GM18505 (cell line): ENCODE results near the gene LGALSL.

Experiments
- ATAC-seq: cut with Tn5 transposase; IDR thresholded peaks from one replicate; pipeline ENCODE4 v1.9.1; 2021; ENCODE audit not compliant: unreplicated experiment
- POLR2A ChIP-seq: IDR thresholded peaks from 4 replicates; pipeline ENCODE4 v1.6.1; 2011; ENCODE audit warnings: borderline replicate concordance; ENCODE audit not compliant: insufficient read depth, insufficient read length; ENCODE audit errors: extremely low read depth

Gene LGALSL

GRCh38 chr2:64470766-64471295 is 16.9 kb downstream of the LGALSL start:
- no peak for ATAC-seq
- TF ChIP-seq POLR2A = no peak

GRCh38 chr2:64471600-64471999 is 17.6 kb downstream of the LGALSL start:
- TF ChIP-seq POLR2A = no peak
- ATAC-seq = no peak

GRCh38 chr2:64472881-64473280 is 18.9 kb downstream of the LGALSL start:
- TF ChIP-seq POLR2A = no peak
- no peak for ATAC-seq

GRCh38 chr2:64474121-64474571 is 20.2 kb downstream of the LGALSL start:
- ATAC-seq = no peak
- TF ChIP-seq POLR2A = no peak

GRCh38 chr2:64474636-64475035 is 20.7 kb downstream of the LGALSL start:
- TF ChIP-seq POLR2A = no peak
- no peak for ATAC-seq

GRCh38 chr2:64477037-64477436 is 23.1 kb downstream of the LGALSL start:
- TF ChIP-seq POLR2A = no peak
- ATAC-seq = no peak

GRCh38 chr2:64477979-64478378 is 24.0 kb downstream of the LGALSL start:
- no peak for TF ChIP-seq POLR2A

GRCh38 chr2:64478502-64479230 is 24.7 kb downstream of the LGALSL start:
- TF ChIP-seq POLR2A = no peak
- ATAC-seq = no peak

More at GRCh38 chr2:64477979-64478378, 24.0 kb downstream of the LGALSL start:
- ATAC-seq = no peak

GRCh38 chr2:64479259-64480117 is 25.5 kb downstream of the LGALSL start:
- no peak for TF ChIP-seq POLR2A
- no peak for ATAC-seq

- no peak for TF ChIP-seq POLR2A
- ATAC-seq = no peak
These were observed 27.7 kb downstream of the LGALSL start for GRCh38 chr2:64481665-64482064.

- no peak for ATAC-seq
- TF ChIP-seq POLR2A = no peak
These were observed 28.3 kb downstream of the LGALSL start for GRCh38 chr2:64482243-64482642.

GRCh38 chr2:64482765-64483504 is 29.0 kb downstream of the LGALSL start:
- TF ChIP-seq POLR2A = no peak

GRCh38 chr2:64485331-64485730 is 31.4 kb downstream of the LGALSL start:
- TF ChIP-seq POLR2A = no peak
- no peak for ATAC-seq

More at GRCh38 chr2:64482765-64483504, 29.0 kb downstream of the LGALSL start:
- ATAC-seq = no peak
